IMR-90 (cell line): Measurements from ENCODE around the gene GSTM1. TPM values are rescaled to one million over a fixed set of nuclear protein-coding genes. Genes with fewer than 3 reads are reported as not detected.

Source experiments
- ATAC-seq: fragments of 200-7000 bp; cut with Tn5 transposase; 2 replicates; pipeline ENCODE4 v1.9.1; 2020; ENCODE audit warnings: low read depth, mild to moderate bottlenecking, moderate library complexity
- BruUV-seq: library from RNA; stranded (reverse); fragments of 400-500 nt; replicated peaks from 2 replicates; lab custom pipeline; 2021; lab: Mats Ljungman, UMichigan
- CTCF ChIA-PET: fragments of 300-600 bp; formaldehyde crosslinking; extraction: SDS; loops from one replicate; lab custom pipeline; 2021; ENCODE audit warnings: antibody characterized with exemption; lab: Yijun Ruan, JAX
- POLR2A ChIA-PET: fragments of 300-600 bp; sonication (Branson Sonifier 250); formaldehyde crosslinking; loops from one replicate; lab custom pipeline; 2022; ENCODE audit warnings: antibody characterized with exemption; ENCODE audit not compliant: unreplicated experiment; lab: Charles Lee
- DNase-seq: peaks from one replicate; pipeline ENCODE4 v3.0.0; 2013
- H2AFZ ChIP-seq: replicated peaks from 2 replicates; pipeline ENCODE3; 2013; ENCODE audit warnings: low read length, mild to moderate bottlenecking; ENCODE audit not compliant: poor library complexity
- H2AK5ac ChIP-seq: 2 replicates; pipeline ENCODE4 v1.6.1; 2013; ENCODE audit warnings: low read depth, low read length, inconsistent platforms
- H2AK9ac ChIP-seq: replicated peaks from 2 replicates; pipeline ENCODE3; 2013; ENCODE audit warnings: mild to moderate bottlenecking, low read depth, low read length, moderate library complexity; ENCODE audit not compliant: poor library complexity
- H2BK120ac ChIP-seq: 2 replicates; pipeline ENCODE4 v1.6.1; 2013; ENCODE audit warnings: low read depth, low read length, inconsistent platforms
- H2BK15ac ChIP-seq: 3 replicates; pipeline ENCODE4 v1.6.1; 2013; ENCODE audit warnings: low read depth, low read length, inconsistent platforms
- H2BK20ac ChIP-seq: 2 replicates; pipeline ENCODE4 v1.6.1; 2013; ENCODE audit warnings: low read depth, mild to moderate bottlenecking, inconsistent platforms, low read length, moderate library complexity
- H2BK5ac ChIP-seq: 2 replicates; pipeline ENCODE4 v1.6.1; 2013; ENCODE audit warnings: mild to moderate bottlenecking, low read depth, low read length, inconsistent platforms; ENCODE audit not compliant: poor library complexity, severe bottlenecking
- H3K14ac ChIP-seq: replicated peaks from 2 replicates; pipeline ENCODE4 v1.6.1; 2013; ENCODE audit warnings: low read depth, low read length, inconsistent platforms
- H3K18ac ChIP-seq: 2 replicates; pipeline ENCODE4 v1.6.1; 2013; ENCODE audit warnings: low read depth, low read length, control low read depth
- H3K23ac ChIP-seq: 2 replicates; pipeline ENCODE4 v1.6.1; 2013; ENCODE audit warnings: low read depth, low read length, inconsistent platforms
- H3K27ac ChIP-seq: 2 replicates; pipeline ENCODE4 v1.5.1; 2013; ENCODE audit warnings: mild to moderate bottlenecking, control low read depth, low read length; ENCODE audit not compliant: insufficient read depth
- H3K27me3 ChIP-seq: 2 replicates; pipeline ENCODE4 v1.6.1; 2013; ENCODE audit warnings: low read length; ENCODE audit not compliant: control insufficient read depth, insufficient read depth
- H3K36me3 ChIP-seq: 2 replicates; pipeline ENCODE4 v1.6.1; 2013; ENCODE audit warnings: low read length, mixed read lengths; ENCODE audit not compliant: control insufficient read depth, insufficient read depth
- H3K4ac ChIP-seq: 2 replicates; pipeline ENCODE4 v1.6.1; 2013; ENCODE audit warnings: low read depth, low read length, inconsistent platforms
- H3K4me1 ChIP-seq: 2 replicates; pipeline ENCODE4 v1.6.1; 2013; ENCODE audit warnings: low read length, mixed read lengths; ENCODE audit not compliant: control insufficient read depth, insufficient read depth
- H3K4me2 ChIP-seq: 2 replicates; pipeline ENCODE4 v1.6.1; 2013; ENCODE audit warnings: low read depth, mild to moderate bottlenecking, control low read depth, low read length, moderate library complexity
- H3K4me3 ChIP-seq: 2 replicates; pipeline ENCODE4 v1.5.1; 2013; ENCODE audit warnings: low read depth, mild to moderate bottlenecking, control low read depth, low read length, moderate library complexity; ENCODE audit not compliant: insufficient read depth
- H3K56ac ChIP-seq: 2 replicates; pipeline ENCODE4 v1.6.1; 2013; ENCODE audit warnings: low read length, inconsistent platforms; ENCODE audit not compliant: insufficient read depth; ENCODE audit errors: extremely low read depth
- H3K79me1 ChIP-seq, 2 experiments: 2 replicates each; pipeline ENCODE4 v1.6.1; 2013; ENCODE audit warnings: low read length in 2 of 2, inconsistent platforms in 1 of 2, low read depth in 1 of 2
- H3K9ac ChIP-seq: 2 replicates; pipeline ENCODE4 v1.6.1; 2013; ENCODE audit warnings: low read depth, low read length, control low read depth
- H3K9me1 ChIP-seq: 2 replicates; pipeline ENCODE4 v1.6.1; 2013; ENCODE audit warnings: low read length, inconsistent platforms; ENCODE audit not compliant: insufficient read depth
- H3K9me3 ChIP-seq: 2 replicates; pipeline ENCODE4 v1.6.1; 2013; ENCODE audit warnings: low read length; ENCODE audit not compliant: control insufficient read depth, insufficient read depth
- H4K20me1 ChIP-seq: 2 replicates; pipeline ENCODE4 v1.6.1; 2013; ENCODE audit warnings: low read length, inconsistent platforms; ENCODE audit not compliant: insufficient read depth
- H4K5ac ChIP-seq: 2 replicates; pipeline ENCODE4 v1.6.1; 2013; ENCODE audit warnings: mild to moderate bottlenecking, low read depth, low read length, control low read depth
- H4K8ac ChIP-seq, 2 experiments: 2 replicates each; pipeline ENCODE4 v1.6.1; 2013; ENCODE audit warnings: low read depth in 2 of 2, low read length in 2 of 2, control low read depth in 1 of 2, inconsistent platforms in 1 of 2
- H4K91ac ChIP-seq: 2 replicates; pipeline ENCODE4 v1.6.1; 2013; ENCODE audit warnings: low read depth, low read length, inconsistent platforms; ENCODE audit not compliant: insufficient read depth
- CEBPB ChIP-seq: IDR thresholded peaks from 2 replicates; pipeline ENCODE4 v1.6.1; 2012; ENCODE audit warnings: low read depth, low read length, improper control_type of control experiment
- CHD1 ChIP-seq: IDR thresholded peaks from 2 replicates; pipeline ENCODE4 v1.6.1; 2012; ENCODE audit warnings: low read depth, low read length, improper control_type of control experiment
- ELK1 ChIP-seq: fragments of 150-350 bp; IDR thresholded peaks from 2 replicates; pipeline ENCODE4 v1.6.1; 2016; ENCODE audit warnings: low read depth, mild to moderate bottlenecking, low read length, moderate library complexity, borderline replicate concordance
- MAZ ChIP-seq: IDR thresholded peaks from 2 replicates; pipeline ENCODE4 v1.6.1; 2012; ENCODE audit warnings: low read depth, mild to moderate bottlenecking, low read length, improper control_type of control experiment, moderate library complexity, borderline replicate concordance
- NFE2L2 ChIP-seq: fragments of 150-350 bp; IDR thresholded peaks from 2 replicates; pipeline ENCODE4 v1.6.1; 2016; ENCODE audit warnings: low read depth, mild to moderate bottlenecking, low read length
- RCOR1 ChIP-seq: IDR thresholded peaks from 2 replicates; pipeline ENCODE4 v1.6.1; 2012; ENCODE audit warnings: mild to moderate bottlenecking, low read length, improper control_type of control experiment; ENCODE audit not compliant: insufficient replicate concordance
- RFX5 ChIP-seq: IDR thresholded peaks from 2 replicates; pipeline ENCODE4 v1.8.0; 2012; ENCODE audit warnings: low read depth, mild to moderate bottlenecking, low read length, moderate library complexity
- SMC3 ChIP-seq: fragments of 150-350 bp; IDR thresholded peaks from 2 replicates; pipeline ENCODE4 v1.6.1; 2016; ENCODE audit warnings: low read depth, mild to moderate bottlenecking, antibody characterized with exemption, low read length, moderate library complexity
- WGBS, 2 experiments: methylation state at CpG; one replicate each; pipeline versions ENCODE4 v1.1.5 to v1.1.7; 2013; ENCODE audit warnings: missing lambda C conversion rate in 2 of 2; ENCODE audit not compliant: insufficient read length in 1 of 2; ENCODE audit errors: extremely low coverage in 2 of 2; 5-methylcytosine and 5-hydroxymethylcytosine counted together
- dilution Hi-C: fragments of 300-500 bp; cut with HindIII; formaldehyde crosslinking; loops from one replicate; pipeline ENCODE4 v1.14.3; 2018; ENCODE audit warnings: low sequenced_read_pairs; ENCODE audit not compliant: unreplicated experiment
- in situ Hi-C: fragments of 300-500 bp; cut with MboI; formaldehyde crosslinking; loops from 3 replicates; pipeline ENCODE4 v1.14.3; 2019; ENCODE audit warnings: low sequenced_read_pairs, inconsistent platforms, mixed read lengths
- intact Hi-C: fragments of 100-400 bp; cut with micrococcal nuclease; formaldehyde crosslinking; loops from 2 replicates; pipeline ENCODE4 v1.10.0; 2022
- polyA plus RNA-seq, 3 experiments: library from polyadenylated mRNA; depleted of rRNA; stranded (reverse); fragments of >200 nt; gene quantifications; 2 replicates each; pipeline ENCODE4 v1.2.3, GENCODE V29; 2012; ENCODE audit warnings: low replicate concordance in 1 of 3
- total RNA-seq: library from RNA; depleted of rRNA; stranded (reverse); fragments of >200 nt; gene quantifications from 2 replicates; pipeline ENCODE4 v1.2.3, GENCODE V29; 2012

The GSTM1 gene
- total and polyA plus RNA-seq, 2 of the 4 experiments (the other 2 are of a cell fraction) = not detected

GRCh38 chr1:109722908-109723691 is 35.5 kb downstream of the GSTM1 start:
- Histone ChIP-seq H3K18ac (no peak overlapping the region), H3K23ac (no peak overlapping the region), H3K79me1 (no peaks in the 10 kb centered on the region), H4K5ac (no peak overlapping the region), H3K9me3 (no peaks in the 10 kb centered on the region; the same call in 1 of the 2 replicates), H4K20me1 (no peaks in the 10 kb centered on the region), H2BK20ac (no peak overlapping the region), H3K4me3 (no peak overlapping the region), H3K4me2 (no peak overlapping the region), H3K27me3 (peaks cover 4% of the 10 kb centered on the region), H4K91ac (peak overlapping the region; percentile 23; the same call in 1 of the 2 replicates), H3K27ac (no peak overlapping the region), H3K4ac (peak overlapping the region; percentile 64; the same call in 1 of the 2 replicates), H2AFZ (peak overlapping the region; percentile 13), H2AK9ac (peak overlapping the region; percentile 33), H3K56ac (no peak overlapping the region), H2AK5ac (peak overlapping the region; percentile 51; the same call in 1 of the 2 replicates), H4K8ac (peak overlapping the region in 1 of 2 experiments; percentile 28; a peak in 1 of 4 replicates), H3K4me1 (peaks cover 8% of the 10 kb centered on the region; the same call in 1 of the 2 replicates), H3K36me3 (no peaks in the 10 kb centered on the region), H3K9ac (no peak overlapping the region), H3K9me1 (0 out of 2 replicates have a peak, but pooled peaks cover 3% of the 10 kb centered on the region), H2BK120ac (peak overlapping the region; percentile 20; the same call in 1 of the 2 replicates), H2BK15ac (peak overlapping the region; percentile 38; the same call in 1 of the 3 replicates), H3K14ac (no peak overlapping the region), H2BK5ac (no peak overlapping the region)
- no TSS peak for BruUV-seq
- POLR2A ChIA-PET = interaction anchor here (0.6 kb wide), 1 partner anchor 57 kb away, joined by 3 read pairs; no protein-coding TSS in a partner anchor
- CTCF ChIA-PET = interaction anchor here (0.6 kb wide), 1 partner anchor 179 kb away, joined by 3 read pairs; no protein-coding TSS in a partner anchor
- DNase-seq (peak; percentile 6), ATAC-seq (peak; percentile 53)
- intact Hi-C loops (loop anchor here (5.0 kb wide), 1 partner anchor 46 kb away; no protein-coding TSS in a partner anchor), dilution Hi-C loops (no loop called here), in situ Hi-C loops (no loop called here)
- no peak for TF ChIP-seq RFX5
- TF ChIP-seq ELK1 = no peak
- TF ChIP-seq CHD1 = no peak
- no peak for TF ChIP-seq NFE2L2
- TF ChIP-seq RCOR1 = no peak
- TF ChIP-seq MAZ = no peak
- TF ChIP-seq SMC3 = no peak
- peak; percentile 94 for TF ChIP-seq CEBPB
- WGBS, 2 experiments = 90% methylated on average over 4 of the region's 7 CpGs; no CpG with 5 or more reads in 1 of the 2 experiments
